Fibroblast of lung (primary cell): Measurements from ENCODE around the gene MS4A18. TPM values are rescaled to one million over a fixed set of nuclear protein-coding genes. Genes with fewer than 3 reads are reported as not detected.

Experiments
- DNase-seq, 2 donors: peaks; one replicate each; pipeline versions ENCODE4 v3.0.0 to v3.0.0-alpha.2; 2010; ENCODE audit warnings: low read depth in 2 of 2
- H2AFZ ChIP-seq: 2 replicates; pipeline ENCODE4 v1.5.1; 2012; ENCODE audit warnings: low read length, control low read depth, inconsistent platforms
- H3K27ac ChIP-seq: 2 replicates; pipeline ENCODE4 v1.5.1; 2011; ENCODE audit warnings: low read length, control low read depth; ENCODE audit not compliant: insufficient read depth
- H3K27me3 ChIP-seq: 2 replicates; pipeline ENCODE4 v1.5.1; 2011; ENCODE audit warnings: mild to moderate bottlenecking, low read length; ENCODE audit not compliant: control insufficient read depth, insufficient read depth
- H3K36me3 ChIP-seq: 2 replicates; pipeline ENCODE4 v1.5.1; 2011; ENCODE audit warnings: low read length; ENCODE audit not compliant: control insufficient read depth, insufficient read depth
- H3K4me1 ChIP-seq: 2 replicates; pipeline ENCODE4 v1.5.1; 2011; ENCODE audit warnings: low read length; ENCODE audit not compliant: control insufficient read depth, insufficient read depth; ENCODE audit errors: extremely low read depth
- H3K4me2 ChIP-seq: 2 replicates; pipeline ENCODE4 v1.5.1; 2011; ENCODE audit warnings: low read length, control low read depth; ENCODE audit not compliant: insufficient read depth; ENCODE audit errors: extremely low read depth
- H3K4me3 ChIP-seq, 4 experiments: fragments of 200-600 bp in 1 of 4; sonication (generic) in 1 of 4; replicated peaks in 1 of 4; 2 replicates each; pipeline ENCODE4 v1.5.1; 2011 to 2016; ENCODE audit warnings: low read length in 4 of 4, low read depth in 3 of 4, mild to moderate bottlenecking in 3 of 4, control low read depth in 2 of 4, inconsistent platforms in 1 of 4, mixed read lengths in 1 of 4; ENCODE audit not compliant: insufficient read depth in 1 of 4; ENCODE audit errors: control extremely low read depth in 1 of 4
- H3K79me2 ChIP-seq: 2 replicates; pipeline ENCODE4 v1.5.1; 2012; ENCODE audit warnings: mild to moderate bottlenecking, low read length, inconsistent platforms; ENCODE audit not compliant: control insufficient read depth, insufficient read depth
- H3K9ac ChIP-seq: 2 replicates; pipeline ENCODE4 v1.5.1; 2011; ENCODE audit warnings: mild to moderate bottlenecking, low read length, control low read depth; ENCODE audit not compliant: insufficient read depth
- H3K9me3 ChIP-seq: 2 replicates; pipeline ENCODE4 v1.5.1; 2012; ENCODE audit warnings: low read depth, low read length; ENCODE audit not compliant: control insufficient read depth, insufficient read depth
- H4K20me1 ChIP-seq: 2 replicates; pipeline ENCODE4 v1.5.1; 2011; ENCODE audit warnings: low read length; ENCODE audit not compliant: control insufficient read depth, insufficient read depth; ENCODE audit errors: extremely low read depth
- EZH2 ChIP-seq: IDR thresholded peaks from 2 replicates; pipeline ENCODE4 v1.5.1; 2012; ENCODE audit warnings: low read length, control low read depth, mild to moderate bottlenecking; ENCODE audit errors: missing control alignments
- polyA plus RNA-seq, 2 donors: library from polyadenylated mRNA; depleted of rRNA in 1 of 2; stranded (reverse) in 1 of 2; unstranded in 1 of 2; fragments of >200 nt; gene quantifications; 2 replicates each; pipeline ENCODE4 v1.2.1, GENCODE V29; 2011 to 2012; ENCODE audit warnings: missing spikeins in 1 of 2
- total RNA-seq: library from RNA; depleted of rRNA; stranded (reverse); fragments of >200 nt; gene quantifications from 2 replicates; pipeline ENCODE4 v1.2.1, GENCODE V29; 2014
- TF ChIP-seq, protein P1 (sequence below), 2 donors: IDR thresholded peaks in 1 of 2; conservative IDR thresholded peaks in 1 of 2; 1 replicate in 1 of 2; 2 replicates in 1 of 2; pipeline ENCODE4 v1.5.1; 2011 to 2012; ENCODE audit warnings: low read length in 2 of 2, control low read depth in 1 of 2, inconsistent platforms in 1 of 2, low read depth in 1 of 2, mild to moderate bottlenecking in 1 of 2

The MS4A18 gene
- total and polyA plus RNA-seq, 2 donors (not counting 1 experiment from before 2014, with no cell fraction given) = not detected

DNA sequence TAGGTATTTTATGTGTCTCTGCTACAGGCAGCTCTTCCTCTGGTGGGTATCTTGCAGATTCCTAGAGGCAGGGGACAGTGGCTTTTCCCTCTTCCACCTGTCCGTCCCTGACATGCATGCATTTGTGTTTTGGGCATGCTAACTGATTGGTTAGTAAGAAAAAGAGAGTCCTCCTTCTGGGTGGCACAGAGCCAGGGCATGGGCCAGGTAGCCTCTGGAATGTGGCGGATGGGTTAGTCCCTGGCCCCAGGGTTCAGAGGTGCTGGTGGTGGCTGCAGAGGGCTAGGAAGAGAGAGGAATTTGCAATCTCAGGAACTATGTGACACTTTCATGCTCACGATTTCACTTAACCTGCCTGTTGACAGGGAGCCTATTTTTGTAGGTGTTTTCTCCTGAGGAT lies 26.4 kb downstream of the MS4A18 start:
- TF ChIP-seq, protein P1, sequence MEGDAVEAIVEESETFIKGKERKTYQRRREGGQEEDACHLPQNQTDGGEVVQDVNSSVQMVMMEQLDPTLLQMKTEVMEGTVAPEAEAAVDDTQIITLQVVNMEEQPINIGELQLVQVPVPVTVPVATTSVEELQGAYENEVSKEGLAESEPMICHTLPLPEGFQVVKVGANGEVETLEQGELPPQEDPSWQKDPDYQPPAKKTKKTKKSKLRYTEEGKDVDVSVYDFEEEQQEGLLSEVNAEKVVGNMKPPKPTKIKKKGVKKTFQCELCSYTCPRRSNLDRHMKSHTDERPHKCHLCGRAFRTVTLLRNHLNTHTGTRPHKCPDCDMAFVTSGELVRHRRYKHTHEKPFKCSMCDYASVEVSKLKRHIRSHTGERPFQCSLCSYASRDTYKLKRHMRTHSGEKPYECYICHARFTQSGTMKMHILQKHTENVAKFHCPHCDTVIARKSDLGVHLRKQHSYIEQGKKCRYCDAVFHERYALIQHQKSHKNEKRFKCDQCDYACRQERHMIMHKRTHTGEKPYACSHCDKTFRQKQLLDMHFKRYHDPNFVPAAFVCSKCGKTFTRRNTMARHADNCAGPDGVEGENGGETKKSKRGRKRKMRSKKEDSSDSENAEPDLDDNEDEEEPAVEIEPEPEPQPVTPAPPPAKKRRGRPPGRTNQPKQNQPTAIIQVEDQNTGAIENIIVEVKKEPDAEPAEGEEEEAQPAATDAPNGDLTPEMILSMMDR (conservative IDR thresholded peaks at IDR 0.05 in 1 of 2, IDR thresholded peaks at IDR 0.05 in 1 of 2; ENCODE audit: low read depth in 1 of 2, low read length in 2 of 2) = no peak
- TF ChIP-seq EZH2 = no peak
- Histone ChIP-seq H2AFZ (no peak overlapping the region), H4K20me1 (no peaks in the 10 kb centered on the region), H3K79me2 (no peaks in the 10 kb centered on the region), H3K27ac (no peak overlapping the region), H3K9ac (no peak overlapping the region), H3K4me1 (no peaks in the 10 kb centered on the region), H3K36me3 (no peaks in the 10 kb centered on the region), H3K4me3 (no peak overlapping the region), H3K9me3 (no peaks in the 10 kb centered on the region), H3K27me3 (no peaks in the 10 kb centered on the region), H3K4me2 (no peak overlapping the region)
- DNase-seq = no peak

DNA sequence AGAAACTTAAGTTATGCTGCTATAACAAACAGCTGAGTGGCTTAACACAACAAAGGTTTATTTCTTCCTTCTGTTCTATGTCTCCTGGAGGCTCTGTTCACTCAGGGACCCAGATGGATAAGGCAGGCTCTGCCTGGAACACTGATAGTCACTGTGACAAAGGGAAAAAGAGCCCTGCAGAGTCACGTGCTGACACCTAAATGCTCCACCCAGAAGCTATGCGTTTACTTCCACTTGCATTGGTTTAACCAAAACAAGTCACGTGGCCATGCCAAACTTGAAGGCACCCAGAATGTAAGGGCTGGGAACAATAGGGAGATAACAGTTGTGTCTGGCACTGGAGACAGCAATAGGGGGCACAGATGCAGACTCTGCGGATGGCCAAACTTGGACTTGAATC lies 28.8 kb downstream of the MS4A18 start:
- Histone ChIP-seq H2AFZ (no peak overlapping the region), H3K9ac (no peak overlapping the region), H3K4me1 (no peaks in the 10 kb centered on the region), H3K4me2 (no peak overlapping the region), H3K4me3 (no peak overlapping the region), H3K9me3 (no peaks in the 10 kb centered on the region), H3K27ac (no peak overlapping the region), H3K36me3 (no peaks in the 10 kb centered on the region), H3K27me3 (no peaks in the 10 kb centered on the region), H3K79me2 (no peaks in the 10 kb centered on the region), H4K20me1 (no peaks in the 10 kb centered on the region)
- DNase-seq = no peak
- TF ChIP-seq, protein P1 (conservative IDR thresholded peaks at IDR 0.05 in 1 of 2, IDR thresholded peaks at IDR 0.05 in 1 of 2; ENCODE audit: low read depth in 1 of 2, low read length in 2 of 2) = no peak
- no peak for TF ChIP-seq EZH2

DNA sequence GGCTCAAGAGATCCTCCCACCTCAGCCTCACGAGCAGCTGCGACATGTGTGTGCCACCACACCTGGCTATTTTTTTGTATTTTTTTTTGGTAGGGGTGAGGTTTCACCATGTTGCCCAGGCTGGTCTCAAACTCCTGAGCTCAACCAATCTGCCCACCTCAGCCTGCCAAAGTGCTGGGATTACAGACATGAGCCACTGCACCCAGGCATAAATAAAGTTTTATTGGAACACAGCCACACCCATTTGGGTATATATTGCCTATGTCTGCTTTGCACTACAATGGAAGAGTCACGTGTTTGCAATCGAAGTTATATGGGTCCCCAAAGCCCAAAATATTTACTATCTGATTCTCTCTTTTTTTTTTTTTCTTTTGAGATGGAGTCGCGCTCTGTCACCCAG lies 30.4 kb downstream of the MS4A18 start:
- no peak overlapping the region for H3K4me2 ChIP-seq
- no peaks in the 10 kb centered on the region for H3K79me2 ChIP-seq
- H4K20me1 ChIP-seq = no peaks in the 10 kb centered on the region
- TF ChIP-seq, protein P1 (conservative IDR thresholded peaks at IDR 0.05 in 1 of 2, IDR thresholded peaks at IDR 0.05 in 1 of 2; ENCODE audit: low read depth in 1 of 2, low read length in 2 of 2) = no peak
- no peak for TF ChIP-seq EZH2
- H2AFZ ChIP-seq = no peak overlapping the region
- no peaks in the 10 kb centered on the region for H3K9me3 ChIP-seq
- H3K27me3 ChIP-seq = no peaks in the 10 kb centered on the region
- H3K4me1 ChIP-seq = no peaks in the 10 kb centered on the region
- no peak overlapping the region for H3K9ac ChIP-seq
- DNase-seq = no peak
- no peak overlapping the region for H3K27ac ChIP-seq
- H3K36me3 ChIP-seq = no peaks in the 10 kb centered on the region
- H3K4me3 ChIP-seq = no peak overlapping the region
